Activated CD4-positive, alpha-beta T cell treated with anti-CD3 and anti-CD28 coated beads, Interleukin-2, amount 50 U/mL, for 1 hour (primary cell): ENCODE measurements around the gene TERT.
"Not testable (repeated sequence)": the region's sequence is repeated elsewhere in the genome, so short reads cannot be mapped to it uniquely, and the experiment has no call there.

ENCODE experiments used
- DNase-seq: peaks from one replicate; pipeline ENCODE4 v3.0.0-alpha.2; 2020

The TERT gene

GRCh38 chr5:1231354-1231905 lies 63.4 kb downstream of the TERT start:
- no peak for DNase-seq

GRCh38 chr5:1230551-1230950 lies 64.3 kb downstream of the TERT start:
- no peak for DNase-seq

GRCh38 chr5:1229822-1230221 lies 65.0 kb downstream of the TERT start:
- DNase-seq = no peak

GRCh38 chr5:1229023-1229422 lies 65.8 kb downstream of the TERT start:
- not testable (repeated sequence) for DNase-seq

- DNase-seq = no peak
These were observed 66.7 kb downstream of the TERT start for GRCh38 chr5:1228120-1228519.

- no peak for DNase-seq
These were observed 67.2 kb downstream of the TERT start for GRCh38 chr5:1227667-1228066.

- no peak for DNase-seq
These were observed 67.9 kb downstream of the TERT start for GRCh38 chr5:1226839-1227581.

- DNase-seq = no peak
These were observed 68.6 kb downstream of the TERT start for GRCh38 chr5:1226231-1226630.

GRCh38 chr5:1225081-1225480 lies 69.8 kb downstream of the TERT start, which contains the start of gene SLC6A18:
SLC6A18 (plus strand) TSS chr5:1225381; CDS start chr5:1225478, 97 bp downstream.
- no peak for DNase-seq

- no peak for DNase-seq
These were observed 70.2 kb downstream of the TERT start for GRCh38 chr5:1224631-1225030.

- no peak for DNase-seq
These were observed 71.6 kb downstream of the TERT start for GRCh38 chr5:1223278-1223670.

- DNase-seq = no peak
These were observed 72.1 kb downstream of the TERT start for GRCh38 chr5:1222621-1223277.

GRCh38 chr5:1222147-1222546 lies 72.7 kb downstream of the TERT start:
- no peak for DNase-seq

- DNase-seq = no peak
These were observed 73.1 kb downstream of the TERT start for GRCh38 chr5:1221721-1222120.

- no peak for DNase-seq
These were observed 74.0 kb downstream of the TERT start for GRCh38 chr5:1220831-1221230.

GRCh38 chr5:1220351-1220750 lies 74.5 kb downstream of the TERT start:
- DNase-seq = no peak

GRCh38 chr5:1219768-1220100 lies 75.1 kb downstream of the TERT start:
- no peak for DNase-seq

GRCh38 chr5:1219098-1219767 lies 75.6 kb downstream of the TERT start:
- DNase-seq = no peak

GRCh38 chr5:1218351-1219080 lies 76.4 kb downstream of the TERT start:
- no peak for DNase-seq

- no peak for DNase-seq
These were observed 77.2 kb downstream of the TERT start for GRCh38 chr5:1217596-1218206.

GRCh38 chr5:1216918-1217295 lies 78.0 kb downstream of the TERT start:
- no peak for DNase-seq

- DNase-seq = no peak
These were observed 78.5 kb downstream of the TERT start for GRCh38 chr5:1216211-1216917.
